HL-60/S4 treated with retinoic acid at 250 ng/mL for 4 days and 3 days (cell line): ENCODE results near the gene TMEM233.

Experiments
- in situ Hi-C: fragments of 300-500 bp; cut with MboI; formaldehyde crosslinking; loops from 2 replicates; pipeline ENCODE4 v1.7.0; 2022; ENCODE audit warnings: low sequenced_read_pairs

The TMEM233 gene

GRCh38 chr12:119679081-119679480 is 85.5 kb downstream of the TMEM233 start:
- in situ Hi-C loops = no loop called here

- in situ Hi-C loops = no loop called here
Observed at GRCh38 chr12:119679490-119679889, 85.9 kb downstream of the TMEM233 start.

- in situ Hi-C loops = no loop called here
Observed at GRCh38 chr12:119681111-119681510, 87.5 kb downstream of the TMEM233 start.

GRCh38 chr12:119681728-119682638 is 88.4 kb downstream of the TMEM233 start:
- in situ Hi-C loops = no loop called here

DNA sequence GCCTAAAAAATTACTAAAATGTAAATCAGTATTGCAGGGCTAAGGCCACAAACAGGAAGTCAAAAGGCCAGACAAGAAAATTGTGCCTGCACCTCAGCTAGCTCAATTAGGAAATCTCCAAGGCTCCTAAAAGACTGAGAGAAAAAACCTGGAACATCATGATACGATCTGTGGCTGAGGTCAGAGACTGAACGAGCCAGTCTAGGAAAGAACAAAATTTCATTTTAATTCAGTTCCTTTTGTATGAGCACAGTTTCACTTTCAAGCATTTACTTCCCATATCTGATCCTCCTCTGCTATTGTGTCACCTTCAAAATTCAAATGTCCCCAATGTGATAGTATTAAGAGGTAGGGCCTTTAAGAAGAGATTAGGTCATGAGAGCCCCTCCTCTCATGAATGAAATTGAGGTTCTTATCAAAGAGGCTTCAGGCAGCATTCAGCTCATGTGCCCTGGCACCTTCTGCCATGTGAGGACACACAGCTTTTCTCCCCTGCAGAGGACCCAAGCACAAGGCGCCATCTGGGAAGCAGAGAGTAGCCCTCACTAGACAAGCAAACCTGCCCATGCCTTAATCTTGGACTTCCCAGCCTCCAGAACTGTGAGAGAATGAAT is 89.2 kb downstream of the TMEM233 start:
- in situ Hi-C loops = no loop called here

DNA sequence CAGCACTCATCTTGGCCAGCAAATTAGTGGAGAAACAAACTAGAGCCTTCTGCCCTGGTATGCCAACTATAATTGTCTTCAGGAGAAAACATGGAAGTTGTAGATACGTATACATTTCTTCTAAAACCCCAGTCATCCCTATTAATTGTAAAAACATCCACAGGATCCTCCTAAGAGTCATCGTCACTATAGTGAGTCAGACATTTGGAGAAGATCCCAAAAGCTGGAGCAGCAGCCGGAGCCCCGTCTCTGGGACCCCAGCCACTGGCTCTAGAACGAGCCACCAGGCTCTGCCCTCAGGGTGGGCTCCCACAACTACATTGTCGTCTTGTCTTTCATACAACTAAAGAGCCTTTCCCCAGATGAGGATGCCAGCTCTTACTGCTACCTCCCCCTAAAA is 89.8 kb downstream of the TMEM233 start:
- in situ Hi-C loops = no loop called here

DNA sequence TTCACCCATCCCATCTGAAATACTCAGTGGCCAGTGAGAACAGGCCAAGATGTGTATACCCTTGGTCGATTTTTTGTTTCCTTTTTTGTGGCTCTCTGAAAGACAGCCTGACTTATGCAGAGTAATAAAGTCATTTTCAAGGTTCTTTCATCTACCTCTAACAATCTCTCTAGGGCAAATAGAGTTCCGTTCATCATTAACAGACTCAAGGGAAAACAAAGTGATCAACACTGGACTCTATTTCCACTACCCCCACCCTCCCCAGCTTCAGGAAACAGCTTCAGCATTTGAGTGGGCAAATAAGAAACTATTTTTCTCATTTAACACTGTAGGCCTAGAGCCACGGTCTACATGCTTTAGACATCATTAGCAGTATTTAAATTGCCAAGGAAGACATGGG is 90.2 kb downstream of the TMEM233 start:
- in situ Hi-C loops = no loop called here

DNA sequence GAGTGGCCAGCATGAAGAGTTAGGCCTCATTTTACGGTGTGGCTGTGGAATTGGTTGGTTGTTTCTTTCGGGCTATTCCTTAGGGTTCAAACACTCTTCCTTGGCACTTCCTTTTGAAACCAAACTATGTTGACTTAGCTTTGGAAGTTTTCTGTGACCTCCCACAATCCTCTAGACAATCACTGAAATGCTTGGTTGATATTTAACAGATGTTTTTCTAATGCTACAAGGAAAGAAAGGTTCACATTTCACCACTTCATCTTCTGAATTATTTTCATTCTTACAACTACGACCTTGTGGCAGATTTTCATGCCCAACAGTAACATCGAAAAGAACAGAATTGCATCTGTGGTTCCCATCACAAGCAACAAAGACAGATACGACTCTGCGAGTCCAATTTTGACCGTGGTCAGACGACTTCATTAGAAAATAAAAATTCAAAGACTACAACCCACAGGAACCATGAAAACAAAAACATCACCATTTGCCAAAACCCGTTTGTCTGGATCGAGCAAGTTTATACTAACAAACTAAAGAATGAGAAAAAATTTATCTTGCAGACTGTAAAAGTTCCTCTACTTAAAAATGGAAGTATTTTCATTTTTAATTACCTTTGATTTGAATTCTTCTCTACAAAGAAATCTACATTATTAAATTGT is 91.3 kb downstream of the TMEM233 start:
- in situ Hi-C loops = no loop called here

GRCh38 chr12:119685375-119685774 is 91.8 kb downstream of the TMEM233 start:
- in situ Hi-C loops = no loop called here

DNA sequence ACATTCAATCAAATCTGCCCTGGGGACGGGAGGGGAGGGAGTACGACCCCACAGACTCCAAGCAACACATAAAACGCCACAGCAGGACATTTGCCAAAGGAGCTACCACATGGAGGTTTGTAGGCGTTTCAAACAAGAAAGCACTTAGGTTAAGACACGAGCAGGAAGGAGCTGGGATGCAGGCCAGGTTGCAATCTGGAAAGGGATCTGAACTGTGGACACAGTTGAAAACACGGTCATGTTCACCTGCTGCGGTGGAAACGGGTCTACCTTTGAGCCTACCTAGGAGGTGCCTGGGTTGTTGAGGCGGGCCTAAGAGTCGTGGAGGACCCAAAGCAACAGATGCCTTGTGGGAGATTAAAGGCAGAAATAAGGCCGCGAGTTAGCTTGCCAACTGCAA is 92.8 kb downstream of the TMEM233 start:
- in situ Hi-C loops = no loop called here

DNA sequence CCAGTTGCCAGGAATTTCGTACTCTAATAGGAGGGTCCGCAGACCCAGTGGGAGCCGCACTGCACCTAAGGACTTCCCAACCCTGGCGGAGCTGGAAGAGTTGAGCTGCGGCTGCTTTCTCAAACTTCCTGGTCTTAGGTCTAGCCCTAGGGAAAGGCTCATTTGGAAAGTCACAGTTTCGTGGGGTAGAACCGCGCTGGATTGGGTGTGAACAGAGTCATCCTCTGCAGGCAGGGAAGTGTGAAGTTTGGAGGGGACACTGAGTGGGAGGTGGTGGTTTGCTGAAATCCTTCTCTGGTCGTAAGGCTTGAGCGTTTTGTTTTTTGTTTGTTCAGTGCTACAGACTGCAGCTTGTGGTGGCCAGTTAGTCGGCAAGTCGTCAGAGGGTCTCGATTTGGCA is 93.2 kb downstream of the TMEM233 start:
- in situ Hi-C loops = no loop called here

DNA sequence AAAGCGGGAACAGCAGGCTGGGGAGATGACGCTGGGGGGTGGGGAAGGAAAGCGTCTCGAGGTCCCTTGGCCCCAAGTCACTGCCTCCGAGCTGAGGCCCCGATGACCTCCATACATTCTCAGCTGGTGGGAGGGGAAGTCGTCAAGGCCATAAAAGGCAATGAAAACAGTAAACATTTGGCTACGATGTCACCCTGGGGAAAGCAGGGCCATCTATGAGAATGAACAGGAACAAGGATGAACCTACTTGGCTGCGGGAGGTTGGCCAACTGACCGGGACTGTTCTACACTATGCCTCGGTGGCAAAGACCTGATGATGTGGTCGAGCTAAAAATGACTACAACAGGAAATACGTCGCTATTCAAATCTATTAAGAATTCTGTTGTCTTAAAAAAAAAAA is 93.8 kb downstream of the TMEM233 start:
- in situ Hi-C loops = no loop called here

DNA sequence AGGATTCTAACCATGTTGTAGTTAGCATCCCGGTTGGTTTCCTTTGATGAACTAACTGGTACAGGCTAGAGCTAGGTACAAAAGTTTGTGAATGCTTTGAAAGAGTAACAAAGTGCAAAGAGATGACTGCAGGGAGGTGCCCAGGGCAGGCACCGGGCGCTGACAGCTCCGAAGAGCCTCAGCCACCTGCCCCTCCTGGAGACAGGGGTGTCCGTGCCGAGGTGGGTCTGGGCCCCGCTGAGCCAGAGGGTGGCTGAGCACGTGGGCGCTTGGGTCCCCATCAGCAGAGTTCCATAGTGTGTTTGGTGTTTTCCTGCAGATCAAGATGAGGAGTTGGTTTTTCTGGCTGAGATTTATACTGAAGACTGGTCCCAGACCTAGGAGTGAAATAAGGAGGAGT is 94.3 kb downstream of the TMEM233 start:
- in situ Hi-C loops = no loop called here

- in situ Hi-C loops = no loop called here
Observed at GRCh38 chr12:119689935-119690500, 96.4 kb downstream of the TMEM233 start.

GRCh38 chr12:119691202-119691810 is 97.7 kb downstream of the TMEM233 start:
- in situ Hi-C loops = no loop called here

DNA sequence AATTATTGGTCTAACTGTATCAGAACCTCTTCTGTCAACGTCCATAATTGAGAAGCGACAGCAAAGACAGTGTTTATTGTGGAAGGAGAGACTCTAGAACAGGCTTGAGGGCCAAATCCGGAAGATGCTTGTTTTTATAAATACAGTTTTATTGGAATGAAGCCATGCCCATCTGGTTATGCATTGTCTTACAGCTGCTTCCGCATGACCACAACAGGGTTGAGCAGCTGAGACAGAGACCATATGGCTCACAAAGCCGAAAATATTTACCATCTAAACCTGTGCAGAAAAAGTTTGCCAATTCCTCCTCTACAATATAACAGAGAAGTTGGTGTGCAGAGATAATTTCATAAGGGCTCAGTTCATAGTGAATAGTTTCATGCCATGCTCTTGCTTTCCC is 98.8 kb downstream of the TMEM233 start:
- in situ Hi-C loops = no loop called here
